GM18520 (cell line): Measurements from ENCODE around the gene CDH8.

Source experiments
- ATAC-seq: cut with Tn5 transposase; IDR thresholded peaks from one replicate; pipeline ENCODE4 v1.9.1; 2021; ENCODE audit not compliant: unreplicated experiment

The CDH8 gene

GRCh38 chr16:62034231-62035114 lies 1.8 kb downstream of the CDH8 start:
- ATAC-seq: no peak

DNA sequence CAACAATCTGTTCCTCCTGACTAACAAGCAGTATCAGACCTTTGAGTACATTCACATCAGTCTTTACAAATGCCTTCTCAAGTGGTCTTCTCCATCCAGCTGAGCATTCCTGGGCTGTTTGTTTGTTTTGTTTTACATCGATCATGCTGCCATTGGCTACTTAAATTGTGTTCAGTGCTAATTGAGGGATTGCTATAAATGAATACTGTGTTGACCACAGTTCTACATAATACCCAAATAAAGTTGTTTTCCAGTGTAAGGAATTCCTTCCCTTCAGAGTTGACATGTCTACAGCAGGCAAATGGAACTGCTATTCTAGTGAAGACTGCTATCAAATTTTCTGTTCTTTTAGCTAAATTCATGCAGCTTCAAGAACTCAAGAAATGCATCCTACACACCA lies 3.2 kb downstream of the CDH8 start:
- ATAC-seq: no peak

GRCh38 chr16:62029947-62030346 lies 6.3 kb downstream of the CDH8 start:
- no peak for ATAC-seq

- no peak for ATAC-seq
Measured at GRCh38 chr16:62022688-62023087, 13.6 kb downstream of the CDH8 start.

- ATAC-seq: no peak
Measured at GRCh38 chr16:62021161-62021581, 15.1 kb downstream of the CDH8 start.

GRCh38 chr16:62020681-62021080 lies 15.6 kb downstream of the CDH8 start:
- ATAC-seq: no peak

- ATAC-seq: no peak
Measured at GRCh38 chr16:62019851-62020250, 16.4 kb downstream of the CDH8 start.

DNA sequence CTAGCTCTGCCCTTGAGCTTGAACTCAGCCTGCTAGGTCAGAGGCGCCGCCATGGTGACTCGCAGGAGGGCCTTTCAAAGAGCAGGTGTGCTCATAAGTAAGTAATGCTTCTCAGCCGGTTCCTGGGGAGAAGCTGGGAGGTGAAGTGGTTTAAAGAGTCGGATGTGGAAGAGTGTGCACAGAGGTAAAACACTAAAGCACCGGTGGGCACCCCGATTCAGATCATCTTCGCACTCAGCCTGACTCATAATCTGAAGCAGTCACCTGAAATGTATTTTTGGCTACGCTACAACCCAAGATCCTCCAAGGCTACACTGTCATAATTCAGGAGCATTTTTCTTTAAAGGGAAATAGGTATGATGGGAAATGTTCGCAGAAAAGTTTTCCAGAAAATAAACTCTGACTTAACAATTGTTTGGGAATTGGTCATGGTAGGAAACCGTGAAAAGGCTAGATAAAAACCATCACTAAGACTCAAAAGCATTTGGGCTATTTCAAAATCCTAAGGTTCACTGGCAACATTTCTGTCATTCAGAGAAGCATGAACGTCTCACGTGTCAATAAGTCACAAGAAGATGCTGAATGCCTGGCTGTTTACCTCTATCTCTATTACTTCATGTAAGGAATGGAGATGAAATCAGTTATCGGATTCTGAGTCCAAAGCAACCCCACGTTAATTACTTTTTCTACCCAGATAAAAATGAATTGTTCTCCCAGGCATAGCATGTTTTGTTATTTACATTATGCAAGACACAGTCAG lies 17.8 kb downstream of the CDH8 start:
- ATAC-seq: no peak

GRCh38 chr16:62014319-62014923 lies 21.8 kb downstream of the CDH8 start:
- no peak for ATAC-seq

- no peak for ATAC-seq
Measured at GRCh38 chr16:62010186-62010585, 26.1 kb downstream of the CDH8 start.

GRCh38 chr16:61998460-61998859 lies 37.8 kb downstream of the CDH8 start:
- no peak for ATAC-seq

- ATAC-seq: no peak
Measured at GRCh38 chr16:61993108-61993507, 43.1 kb downstream of the CDH8 start.

DNA sequence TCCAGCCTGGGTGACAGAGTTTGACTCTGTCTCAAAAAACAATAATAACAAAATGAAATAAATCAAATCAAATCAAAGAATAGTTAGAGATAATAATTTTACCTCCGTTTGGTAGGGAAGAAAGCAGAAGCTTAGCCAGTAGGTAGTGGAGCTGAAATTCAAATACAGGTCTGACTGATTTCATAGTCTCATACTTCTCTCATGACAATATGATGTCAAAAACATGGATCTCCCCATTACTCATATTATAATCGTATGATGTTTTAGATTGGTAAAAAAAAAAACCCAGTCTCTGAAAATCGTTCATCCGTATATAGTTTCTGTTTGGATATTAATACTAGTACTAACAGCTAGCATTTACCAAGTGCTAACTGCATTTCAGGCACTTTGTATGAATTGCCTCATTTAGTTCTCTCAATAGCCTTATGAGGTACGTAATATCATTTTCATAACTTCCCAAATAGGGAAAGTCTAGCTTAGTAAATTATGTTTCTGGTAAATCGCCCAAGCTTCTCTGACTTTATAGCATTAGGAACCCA lies 48.7 kb downstream of the CDH8 start:
- ATAC-seq: peak; percentile 46

DNA sequence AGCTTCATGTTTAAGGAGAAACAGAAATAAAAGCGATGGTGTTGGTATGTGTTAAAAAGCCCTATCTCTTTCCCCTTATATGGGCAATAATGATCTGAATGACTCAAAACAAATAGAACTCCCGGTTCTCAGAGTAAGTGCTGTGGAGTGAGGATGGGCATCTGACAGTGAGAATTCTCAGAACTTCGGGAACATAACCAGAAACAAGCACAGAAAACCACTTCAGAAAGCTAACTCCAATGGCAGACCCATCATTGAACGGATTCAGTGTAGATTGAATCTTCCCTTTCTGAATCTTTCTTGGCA lies 67.2 kb downstream of the CDH8 start:
- no peak for ATAC-seq

- ATAC-seq: no peak
Measured at GRCh38 chr16:61968242-61969076, 67.8 kb downstream of the CDH8 start.

DNA sequence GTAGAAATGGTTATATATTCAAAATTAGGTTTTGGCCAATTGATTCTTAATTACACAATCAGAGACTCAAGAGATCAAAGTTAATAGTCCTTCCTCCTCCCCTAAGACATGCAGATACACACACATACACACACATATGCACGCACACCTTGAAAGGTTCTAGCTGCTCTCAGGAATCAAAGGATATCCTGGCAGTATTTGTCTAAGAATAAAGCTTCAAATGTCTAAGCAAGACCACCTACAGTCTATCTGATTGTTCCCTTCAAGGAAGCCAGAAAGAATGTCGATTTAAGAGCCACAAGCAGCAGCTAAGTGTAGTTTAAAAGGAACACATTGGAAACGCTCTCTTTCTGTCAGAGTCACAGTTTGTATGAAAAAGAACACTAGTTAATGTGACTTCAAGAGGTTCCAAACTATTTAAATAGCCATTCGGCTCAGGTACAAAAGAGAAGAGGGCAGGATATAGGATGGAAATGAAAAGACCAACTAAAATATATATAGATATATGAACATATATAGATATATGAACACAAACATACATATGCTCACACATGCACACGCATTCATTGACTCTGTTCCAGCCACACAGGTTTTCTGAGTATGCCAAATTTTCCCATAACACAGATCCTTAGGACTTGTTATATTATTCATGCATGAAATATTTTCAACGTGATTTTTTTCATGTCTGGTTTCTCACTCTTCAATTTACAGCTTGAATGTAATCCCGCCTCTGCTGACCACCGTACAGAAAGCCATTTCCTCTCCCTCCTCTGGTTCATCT lies 79.0 kb downstream of the CDH8 start:
- ATAC-seq: no peak

DNA sequence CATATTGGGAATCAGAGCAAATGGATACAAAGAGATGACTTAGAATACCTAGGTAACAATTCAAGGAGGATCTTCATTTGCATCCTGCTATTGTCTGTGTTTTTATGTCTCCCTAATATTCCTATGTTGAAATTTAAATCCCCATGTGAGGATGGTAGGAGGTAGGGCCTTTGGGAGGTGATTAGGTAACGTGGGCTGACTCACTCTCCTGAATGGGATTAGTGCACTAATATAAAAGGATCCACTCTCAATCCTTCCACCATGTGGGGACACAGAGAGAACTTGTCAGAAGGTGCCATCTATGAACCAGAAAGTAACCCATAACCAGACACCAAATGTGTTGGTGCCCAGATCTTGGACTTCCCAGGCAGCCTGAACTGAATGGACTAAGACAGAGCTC lies 83.4 kb downstream of the CDH8 start:
- ATAC-seq: no peak

- no peak for ATAC-seq
Measured at GRCh38 chr16:61948414-61948813, 87.8 kb downstream of the CDH8 start.

DNA sequence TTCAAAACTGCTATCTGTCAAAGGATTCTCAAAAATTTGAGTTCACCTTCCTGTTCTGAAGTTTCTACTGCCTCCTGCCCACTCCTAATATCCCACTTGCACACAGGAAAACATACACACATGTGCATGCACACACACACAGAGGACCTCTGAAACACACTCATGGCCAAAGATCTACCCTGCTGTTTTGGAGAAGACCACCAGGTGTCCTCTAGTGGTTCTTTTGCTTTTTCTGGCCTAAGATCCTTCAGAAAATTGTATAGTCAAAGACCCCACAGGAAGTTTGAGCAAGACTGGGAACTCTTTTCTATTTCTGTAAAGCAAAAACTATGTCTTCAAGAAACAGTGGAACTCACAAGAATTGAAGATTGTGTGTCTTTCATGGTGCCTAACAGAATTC lies 90.2 kb downstream of the CDH8 start:
- ATAC-seq: no peak

DNA sequence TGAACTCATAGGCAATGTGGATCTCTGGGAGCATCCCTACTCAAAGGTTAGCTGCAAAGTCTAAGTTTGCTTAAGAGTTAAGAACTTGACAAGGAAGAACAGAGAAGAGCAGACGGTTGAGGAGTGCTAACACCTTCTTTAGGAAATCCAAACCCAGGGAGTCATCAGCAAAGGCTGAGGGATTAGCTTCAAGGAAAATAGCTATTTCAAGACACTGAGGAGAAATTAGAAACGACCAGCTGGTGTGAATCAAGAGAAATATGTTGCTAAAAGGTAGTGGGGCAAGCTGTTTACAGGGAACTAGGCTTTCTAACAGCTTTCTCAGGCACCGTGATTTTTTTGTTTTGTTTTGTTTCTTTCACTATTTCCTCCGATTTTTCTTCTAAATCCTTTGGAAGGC lies 90.7 kb downstream of the CDH8 start:
- ATAC-seq: no peak
